ENCODE data around the gene SPDEF.

- TF ChIP-seq POLR2A (IDR thresholded peaks at IDR 0.05) (no peak), CTCF (IDR thresholded peaks at IDR 0.05) (no peak)
Observed at GRCh38 chr6:34559651-34560365, 3.7 kb upstream of the SPDEF start.
